SU-DHL-6 (cell line): ENCODE measurements around the gene ESR1.

Experiments
- CTCF ChIP-seq: fragments of 200-600 bp; sonication (generic); IDR thresholded peaks from one replicate; pipeline ENCODE4 v1.5.1; 2017; ENCODE audit warnings: antibody characterized with exemption, mild to moderate bottlenecking, low read length, moderate library complexity; ENCODE audit not compliant: insufficient read depth, poor library complexity, severe bottlenecking
- EZH2phosphoT487 ChIP-seq: fragments of 200-600 bp; sonication (generic), shearing (Covaris generic); conservative IDR thresholded peaks from 2 replicates; pipeline ENCODE4 v1.6.1; 2018; ENCODE audit warnings: mild to moderate bottlenecking, antibody characterized with exemption, low read length, moderate library complexity, mixed read lengths

DNA sequence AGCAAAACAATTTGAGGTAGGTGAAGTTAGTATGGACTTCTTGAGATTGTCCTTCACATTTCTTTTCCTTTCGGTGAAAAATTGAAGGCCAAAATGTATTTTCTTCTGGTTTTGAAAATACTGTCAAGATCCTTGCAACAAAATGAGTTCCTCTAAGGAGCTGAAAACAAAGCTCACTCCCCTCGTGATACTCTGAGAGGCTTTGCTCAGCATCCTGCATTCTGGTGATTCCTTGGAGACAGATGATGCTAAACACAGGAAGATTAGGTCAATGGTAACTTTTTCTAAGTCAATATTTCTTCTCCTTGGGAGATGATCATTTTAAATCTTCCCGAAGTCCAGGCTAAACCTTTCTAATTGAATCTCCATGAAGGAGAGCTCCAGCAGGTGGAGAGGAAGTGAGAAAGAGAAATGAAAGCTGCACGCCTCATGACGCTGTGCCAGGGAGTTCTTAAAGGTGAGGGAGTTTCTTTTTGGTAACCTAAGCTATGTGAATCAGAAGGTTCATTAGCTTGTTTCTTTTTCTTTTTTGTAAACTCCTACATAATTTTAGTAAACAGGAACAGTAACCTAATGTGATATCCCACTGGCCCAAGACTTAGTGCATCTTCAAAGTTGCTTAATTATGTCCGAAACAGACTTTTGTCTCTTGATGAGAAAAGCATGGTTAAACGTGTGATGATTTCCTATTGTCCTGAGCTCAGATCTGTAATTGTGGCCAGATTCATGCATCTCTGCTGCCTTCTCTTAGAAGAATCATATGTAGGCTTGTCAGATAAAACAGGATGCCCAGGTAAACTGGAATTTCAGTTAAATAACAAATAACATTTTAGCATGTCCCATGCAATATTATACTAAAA, 15.0 kb downstream of the ESR1 start:
- TF ChIP-seq CTCF, result no peak
- no peak for TF ChIP-seq EZH2phosphoT487
